Smooth muscle cell (in vitro differentiated cells): ENCODE results near the gene SAFB. TPM values are rescaled to one million over a fixed set of nuclear protein-coding genes. Genes with fewer than 3 reads are reported as not detected.

Source experiments
- DNase-seq: peaks from one replicate; lab custom pipeline; 2025; ENCODE audit not compliant: unreplicated experiment; lab: John Stamatoyannopoulos, UW
- H2AFZ ChIP-seq: fragments of 200-600 bp; sonication (generic); 2 replicates; pipeline ENCODE4 v1.6.0; 2016; ENCODE audit warnings: antibody characterized with exemption, low read depth, mild to moderate bottlenecking
- H3F3A ChIP-seq: fragments of 200-600 bp; sonication (generic); 2 replicates; pipeline ENCODE4 v1.6.0; 2017; ENCODE audit warnings: antibody characterized with exemption, low read depth
- H3K27ac ChIP-seq: fragments of 200-600 bp; sonication (generic); 2 replicates; pipeline ENCODE4 v1.5.1; 2016; ENCODE audit warnings: low read depth, mild to moderate bottlenecking
- H3K27me3 ChIP-seq: fragments of 200-600 bp; sonication (generic); 2 replicates; pipeline ENCODE4 v1.6.1; 2016; ENCODE audit warnings: low read depth, mild to moderate bottlenecking
- H3K36me3 ChIP-seq: fragments of 200-600 bp; sonication (generic); 2 replicates; pipeline ENCODE4 v1.5.1; 2016; ENCODE audit warnings: low read depth
- H3K4me1 ChIP-seq: fragments of 200-600 bp; sonication (generic); 2 replicates; pipeline ENCODE4 v1.5.1; 2016; ENCODE audit warnings: low read depth
- H3K4me2 ChIP-seq: fragments of 200-600 bp; sonication (generic); 2 replicates; pipeline ENCODE4 v1.6.0; 2016; ENCODE audit warnings: mild to moderate bottlenecking
- H3K4me3 ChIP-seq: fragments of 200-600 bp; sonication (generic); 2 replicates; pipeline ENCODE4 v1.5.1; 2016; ENCODE audit warnings: mild to moderate bottlenecking
- H3K79me2 ChIP-seq: fragments of 200-600 bp; sonication (generic); 2 replicates; pipeline ENCODE4 v1.6.0; 2016; ENCODE audit warnings: low read depth, mild to moderate bottlenecking
- H3K9ac ChIP-seq: fragments of 200-600 bp; sonication (generic); 2 replicates; pipeline ENCODE4 v1.6.0; 2016; ENCODE audit warnings: low read depth
- H3K9me3 ChIP-seq: fragments of 200-600 bp; sonication (generic); replicated peaks from 2 replicates; pipeline ENCODE4 v1.5.1; 2016; ENCODE audit warnings: low read depth
- H4K20me1 ChIP-seq: fragments of 200-600 bp; sonication (generic); 2 replicates; pipeline ENCODE4 v1.6.0; 2016; ENCODE audit warnings: low read depth
- CTCF ChIP-seq: fragments of 200-600 bp; sonication (generic); IDR thresholded peaks from 2 replicates; pipeline ENCODE4 v1.5.1; 2017; ENCODE audit warnings: borderline replicate concordance, mild to moderate bottlenecking, antibody characterized with exemption; ENCODE audit not compliant: insufficient read depth, poor library complexity, severe bottlenecking
- whole genome bisulfite sequencing: methylation state at CpG from one replicate; pipeline ENCODE4 v1.1.7; 2016; ENCODE audit warnings: low lambda C conversion rate; 5-methylcytosine and 5-hydroxymethylcytosine counted together
- polyA plus RNA-seq: library from polyadenylated mRNA; unstranded; fragments of >200 nt; fragmentation: Nextera tagmentation; extraction: Ambion mirVana; gene quantifications from 2 replicates; pipeline ENCODE4 v1.2.1, GENCODE V29; 2016
- total RNA-seq: library from RNA; depleted of rRNA; stranded (reverse); fragments of >200 nt; gene quantifications from 2 replicates; pipeline ENCODE4 v1.2.3, GENCODE V29; 2014

SAFB gene
- total and polyA plus RNA-seq, 2 experiments from 2014 or later: 22.8 to 74.3 TPM

- DNase-seq: no peak
- Histone ChIP-seq H2AFZ (no peak overlapping the region), H4K20me1 (peaks cover 98% of the 10 kb centered on the region), H3K27me3 (no peaks in the 10 kb centered on the region), H3K4me3 (no peak overlapping the region), H3K9me3 (no peaks in the 10 kb centered on the region), H3K36me3 (no peaks in the 10 kb centered on the region), H3K79me2 (peaks cover 99% of the 10 kb centered on the region), H3K4me2 (no peak overlapping the region), H3F3A (peaks cover 2% of the 10 kb centered on the region), H3K9ac (no peak overlapping the region), H3K27ac (no peak overlapping the region), H3K4me1 (peaks cover 21% of the 10 kb centered on the region)
- no peak for TF ChIP-seq CTCF
- 96% methylated on average over 9 of the region's 9 CpGs for WGBS
These were observed 6.1 kb downstream of the SAFB start for GRCh38 chr19:5628919-5629481.

GRCh38 chr19:5631567-5632240 is 8.8 kb downstream of the SAFB start:
- Histone ChIP-seq H3K27me3 (no peaks in the 10 kb centered on the region), H3K36me3 (no peaks in the 10 kb centered on the region), H2AFZ (no peak overlapping the region), H4K20me1 (peaks cover 98% of the 10 kb centered on the region), H3K4me2 (no peak overlapping the region), H3K4me1 (peaks cover 2% of the 10 kb centered on the region), H3F3A (no peaks in the 10 kb centered on the region), H3K27ac (peak overlapping the region; percentile 0), H3K79me2 (peaks cover 99% of the 10 kb centered on the region), H3K9me3 (no peaks in the 10 kb centered on the region), H3K4me3 (no peak overlapping the region), H3K9ac (no peak overlapping the region)
- DNase-seq: no peak
- TF ChIP-seq CTCF: no peak
- WGBS: 85% methylated on average over 9 of the region's 9 CpGs

GRCh38 chr19:5632241-5632612 is 9.3 kb downstream of the SAFB start:
- no peak for DNase-seq
- Histone ChIP-seq H3K9me3 (no peaks in the 10 kb centered on the region), H3K36me3 (no peaks in the 10 kb centered on the region), H3K9ac (no peak overlapping the region), H3K27me3 (no peaks in the 10 kb centered on the region), H3F3A (no peaks in the 10 kb centered on the region), H3K79me2 (peaks cover 99% of the 10 kb centered on the region), H3K4me1 (peaks cover under 1% of the 10 kb centered on the region), H3K4me3 (no peak overlapping the region), H3K4me2 (no peak overlapping the region), H4K20me1 (peaks cover 98% of the 10 kb centered on the region), H3K27ac (no peak overlapping the region), H2AFZ (no peak overlapping the region)
- TF ChIP-seq CTCF: no peak
- WGBS: 90% methylated on average over 4 of the region's 4 CpGs

GRCh38 chr19:5632657-5633056 is 9.8 kb downstream of the SAFB start:
- no peak for TF ChIP-seq CTCF
- Histone ChIP-seq H4K20me1 (peaks cover 98% of the 10 kb centered on the region), H3K79me2 (peaks cover 99% of the 10 kb centered on the region), H3F3A (peaks cover 2% of the 10 kb centered on the region), H3K27me3 (no peaks in the 10 kb centered on the region), H3K27ac (no peak overlapping the region), H3K36me3 (no peaks in the 10 kb centered on the region), H2AFZ (no peak overlapping the region), H3K9ac (no peak overlapping the region), H3K4me1 (no peaks in the 10 kb centered on the region), H3K4me2 (no peak overlapping the region), H3K9me3 (no peaks in the 10 kb centered on the region), H3K4me3 (no peak overlapping the region)
- no peak for DNase-seq
- WGBS: 96% methylated on average over 5 of the region's 5 CpGs
